HL-60 (cell line): Measurements from ENCODE around the gene TPR.

Source experiments
- DNase-seq, 2 experiments: peaks; one replicate each; pipeline ENCODE4 v3.0.0-alpha.2; 2010 to 2020; ENCODE audit warnings: low read depth in 1 of 2, low spot score in 1 of 2
- H3K27ac ChIP-seq: fragments of 250-450 bp; sonication (Bioruptor Pico); replicated peaks from 2 replicates; pipeline ENCODE4 v1.5.1; 2020; ENCODE audit warnings: mild to moderate bottlenecking, moderate library complexity
- H3K27me3 ChIP-seq: fragments of 250-450 bp; sonication (Bioruptor Pico); 2 replicates; pipeline ENCODE4 v1.5.1; 2021; ENCODE audit warnings: mild to moderate bottlenecking, moderate library complexity; ENCODE audit not compliant: insufficient read depth, poor library complexity, severe bottlenecking
- H3K4me3 ChIP-seq: replicated peaks from 2 replicates; pipeline ENCODE4 v1.5.1; 2011; ENCODE audit warnings: mild to moderate bottlenecking, control low read depth, low read length; ENCODE audit not compliant: insufficient read depth
- CTCF ChIP-seq: IDR thresholded peaks from one replicate; pipeline ENCODE4 v1.5.1; 2011; ENCODE audit warnings: low read length, control low read depth, inconsistent platforms; ENCODE audit not compliant: insufficient read depth
- GABPA ChIP-seq: IDR thresholded peaks from 2 replicates; pipeline ENCODE4 v1.6.1; 2012; ENCODE audit warnings: low read depth
- POLR2AphosphoS5 ChIP-seq: IDR thresholded peaks from 2 replicates; pipeline ENCODE4 v1.6.1; 2012; ENCODE audit warnings: low read depth
- REST ChIP-seq: IDR thresholded peaks from 2 replicates; pipeline ENCODE4 v1.6.1; 2012; ENCODE audit warnings: low read depth; ENCODE audit not compliant: insufficient replicate concordance
- SPI1 ChIP-seq: IDR thresholded peaks from 2 replicates; pipeline ENCODE4 v1.6.1; 2012; ENCODE audit warnings: low read depth, mild to moderate bottlenecking, borderline replicate concordance

The TPR gene

GRCh38 chr1:186283374-186283773 is 91.7 kb downstream of the TPR start:
- TF ChIP-seq SPI1 (no peak), REST (no peak), GABPA (no peak), POLR2AphosphoS5 (no peak), CTCF (no peak)
- no peak overlapping the region for H3K27ac ChIP-seq
- DNase-seq = no peak

GRCh38 chr1:186282466-186282865 is 92.6 kb downstream of the TPR start:
- TF ChIP-seq SPI1 (no peak), POLR2AphosphoS5 (no peak), CTCF (no peak), GABPA (no peak), REST (no peak)
- Histone ChIP-seq H3K27ac (no peak overlapping the region), H3K4me3 (no peak overlapping the region), H3K27me3 (no peaks in the 10 kb centered on the region)
- DNase-seq = no peak

More at GRCh38 chr1:186283374-186283773, 91.7 kb downstream of the TPR start:
- Histone ChIP-seq H3K27me3 (no peaks in the 10 kb centered on the region), H3K4me3 (no peak overlapping the region)

DNA sequence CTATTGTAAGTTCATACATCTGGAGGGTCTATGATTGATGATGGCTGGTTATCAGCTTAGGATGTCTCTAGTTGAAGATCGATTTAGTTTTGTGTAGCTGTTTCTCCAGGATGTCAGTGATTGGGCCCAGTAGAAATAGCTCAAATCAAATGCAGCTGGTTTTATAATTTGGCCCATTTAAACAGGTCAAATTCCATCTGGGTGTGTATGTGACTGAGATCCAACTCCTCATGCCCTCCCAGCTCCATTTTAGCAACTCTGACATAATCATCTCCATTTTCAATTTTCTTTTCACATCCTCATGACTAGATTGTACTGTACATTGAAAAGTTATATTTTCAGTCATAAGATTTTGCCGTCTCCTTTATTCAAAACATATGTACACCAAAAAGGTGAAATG is 99.2 kb downstream of the TPR start:
- TF ChIP-seq SPI1 = no peak
- TF ChIP-seq CTCF = no peak
- TF ChIP-seq REST = no peak
- TF ChIP-seq POLR2AphosphoS5 = no peak
- no peak for TF ChIP-seq GABPA
- H3K27me3 ChIP-seq = no peaks in the 10 kb centered on the region
- DNase-seq = no peak
- H3K27ac ChIP-seq = no peak overlapping the region
- no peak overlapping the region for H3K4me3 ChIP-seq
